HPDE6-E6E7 (cell line): ENCODE results near the gene SPINK8.
"Not testable (repeated sequence)": the region's sequence is repeated elsewhere in the genome, so short reads cannot be mapped to it uniquely, and the experiment has no call there.

ENCODE experiments used
- DNase-seq: peaks from one replicate; pipeline ENCODE4 v3.0.0; 2011; ENCODE audit warnings: missing footprints; ENCODE audit errors: extremely low spot score

The SPINK8 gene

DNA sequence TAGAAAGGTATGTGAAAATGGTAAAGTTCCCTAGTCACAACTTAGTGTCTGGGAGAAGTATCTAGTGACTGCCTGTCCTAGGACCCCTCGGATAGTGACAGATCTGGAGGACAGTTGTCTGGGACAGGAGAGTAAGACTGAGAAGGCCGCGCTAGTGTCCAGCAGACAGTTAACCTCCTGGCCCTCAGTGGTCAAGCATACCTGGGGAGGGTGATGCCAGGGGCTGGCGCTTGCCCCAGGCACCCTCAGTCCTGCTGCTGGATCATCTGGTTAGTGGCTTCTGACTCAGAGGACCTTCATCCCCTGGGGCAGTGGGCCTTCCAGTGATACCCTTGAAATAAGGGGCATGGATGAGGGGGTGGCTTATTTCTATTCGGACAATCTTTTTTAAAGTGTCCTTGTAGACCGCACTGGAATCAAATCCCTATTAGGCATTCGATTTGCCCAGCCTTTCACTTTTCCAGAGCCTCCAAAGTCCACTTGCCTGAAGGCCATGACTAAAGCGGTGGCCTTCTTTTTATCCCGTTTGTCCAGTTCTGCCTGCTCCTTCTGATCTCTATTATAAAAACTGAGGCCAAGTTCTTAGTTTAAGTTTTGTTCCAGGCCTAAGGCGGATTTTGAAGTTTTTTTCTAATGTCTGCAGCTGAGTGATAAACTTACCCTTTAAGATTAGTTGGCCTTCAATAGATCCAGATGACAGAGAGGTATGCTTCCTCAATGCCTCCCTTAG, 1.6 kb downstream of the SPINK8 start:
- DNase-seq = not testable (repeated sequence)

DNA sequence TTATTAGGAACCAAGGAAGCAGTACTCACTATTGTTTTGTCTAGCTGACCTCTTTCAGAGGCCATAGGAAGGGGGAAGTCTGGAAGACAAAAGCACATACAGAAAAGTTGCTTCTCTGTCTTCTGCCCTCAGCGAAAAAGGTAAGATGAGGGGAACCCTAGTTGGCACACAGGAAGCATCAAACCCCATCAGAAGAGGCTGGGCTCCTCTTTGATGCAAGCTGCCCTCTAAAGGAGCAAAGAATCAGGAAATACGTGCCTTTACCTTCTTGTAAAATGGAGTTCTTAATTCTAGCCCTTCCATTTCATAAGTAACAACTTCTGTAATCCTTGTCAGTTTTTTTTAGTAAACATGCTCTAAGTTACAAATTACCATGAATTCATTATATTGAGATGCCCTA, 12.5 kb downstream of the SPINK8 start:
- no peak for DNase-seq

DNA sequence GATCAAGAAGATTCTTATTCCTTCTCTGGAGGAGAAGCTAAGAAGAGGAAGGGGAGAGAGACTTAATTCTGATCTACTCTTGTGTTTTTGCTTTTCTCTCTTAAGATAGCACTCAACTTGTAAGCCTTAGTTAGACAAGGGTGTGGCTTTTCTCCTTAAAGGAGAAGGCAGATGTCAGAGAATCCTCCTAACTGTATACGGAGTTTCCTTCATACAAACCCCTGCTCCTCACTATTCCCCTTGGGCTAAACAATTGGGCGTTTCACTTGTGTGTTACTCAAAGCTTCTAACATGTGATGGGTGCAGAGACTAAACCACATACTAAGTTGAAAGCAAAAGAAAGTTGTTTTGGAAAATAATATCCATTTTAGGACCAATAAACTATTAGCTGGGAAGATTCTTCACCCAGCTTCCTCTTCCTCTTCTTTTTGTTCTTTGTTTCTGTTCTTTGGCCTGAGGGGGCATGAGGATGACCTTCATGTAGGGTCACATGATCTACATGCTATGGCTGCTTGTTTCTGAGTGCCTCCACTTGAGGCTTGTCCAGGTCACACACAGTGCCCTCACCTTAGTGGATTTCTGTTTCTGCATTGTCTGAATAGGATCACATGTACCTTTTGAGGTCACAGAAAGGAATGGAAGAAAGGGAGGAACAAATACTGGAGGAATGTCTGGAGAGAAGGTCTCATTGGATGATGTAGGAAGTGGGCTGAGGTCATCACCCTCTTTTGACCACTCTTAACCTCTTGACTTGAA, 14.6 kb downstream of the SPINK8 start:
- DNase-seq = no peak

DNA sequence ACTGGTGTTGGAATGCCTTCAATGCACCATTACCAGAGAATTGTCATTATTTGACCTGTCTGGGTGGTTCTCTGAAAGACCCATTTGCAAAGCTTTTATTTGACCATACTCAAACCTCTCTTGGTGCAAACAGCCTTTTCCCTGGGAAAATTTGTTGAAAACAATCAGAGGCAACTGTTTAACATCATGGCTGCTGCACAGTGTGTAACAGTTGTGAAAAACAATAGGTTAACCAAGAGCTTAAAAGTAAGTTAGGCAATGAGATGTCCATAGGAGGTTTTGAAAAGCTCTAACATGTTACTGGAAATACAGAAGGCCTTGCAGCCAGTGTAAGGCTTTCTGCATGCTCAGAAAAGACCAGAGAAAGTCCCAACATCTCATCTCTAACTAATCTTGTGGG, 18.9 kb downstream of the SPINK8 start:
- DNase-seq = no peak

DNA sequence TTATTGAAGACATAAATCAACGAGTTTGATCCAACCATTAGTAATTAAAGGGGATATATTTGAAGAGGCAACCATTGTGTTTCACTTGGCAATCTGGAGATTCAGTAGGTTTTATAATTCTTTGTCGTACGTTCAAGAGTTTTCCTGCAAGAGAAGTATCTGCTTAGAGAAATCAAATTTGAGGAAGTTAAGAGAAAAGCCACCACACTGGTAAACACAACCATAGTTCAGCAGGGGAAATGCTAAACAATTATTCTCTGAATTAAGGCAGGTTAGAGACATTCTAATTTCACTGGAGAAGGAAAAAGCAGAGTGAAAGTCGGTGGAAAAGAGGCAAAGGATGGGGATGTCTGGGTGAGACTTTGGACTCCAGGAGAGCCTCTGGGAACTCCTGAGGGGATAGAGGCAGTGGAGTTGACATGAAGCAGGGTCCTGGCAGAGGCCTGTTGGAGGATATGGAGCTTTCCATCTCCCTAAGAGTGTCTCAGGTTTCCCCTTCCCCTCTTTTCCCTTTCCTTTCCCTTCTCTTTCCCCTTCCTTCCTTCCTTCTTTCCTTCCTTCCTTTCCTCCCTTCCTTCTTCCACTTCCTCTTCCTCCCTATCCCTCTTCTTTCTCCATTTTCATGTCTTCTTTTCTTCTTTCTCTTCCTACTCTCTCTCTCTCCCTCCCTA, 26.5 kb downstream of the SPINK8 start:
- DNase-seq = no peak

DNA sequence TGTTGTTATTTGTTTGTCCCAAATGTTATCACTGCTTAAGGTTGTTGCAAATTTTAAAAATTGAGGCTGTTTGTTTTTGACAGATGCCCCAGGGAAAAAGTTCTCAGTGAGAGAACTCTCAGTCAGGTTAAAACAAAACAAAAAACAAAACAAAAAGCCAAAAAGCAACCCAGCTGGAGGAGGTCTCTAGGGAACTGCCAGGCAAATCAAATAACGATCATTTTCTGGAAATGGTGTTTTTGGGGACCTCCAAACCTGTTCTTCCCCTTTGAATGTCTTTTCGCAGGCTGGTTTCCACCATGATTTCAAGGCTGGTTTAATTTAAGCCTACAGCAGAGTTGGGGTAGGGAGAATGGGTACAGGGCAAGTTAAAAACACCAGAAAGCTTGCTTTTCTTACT, 27.2 kb downstream of the SPINK8 start:
- no peak for DNase-seq

DNA sequence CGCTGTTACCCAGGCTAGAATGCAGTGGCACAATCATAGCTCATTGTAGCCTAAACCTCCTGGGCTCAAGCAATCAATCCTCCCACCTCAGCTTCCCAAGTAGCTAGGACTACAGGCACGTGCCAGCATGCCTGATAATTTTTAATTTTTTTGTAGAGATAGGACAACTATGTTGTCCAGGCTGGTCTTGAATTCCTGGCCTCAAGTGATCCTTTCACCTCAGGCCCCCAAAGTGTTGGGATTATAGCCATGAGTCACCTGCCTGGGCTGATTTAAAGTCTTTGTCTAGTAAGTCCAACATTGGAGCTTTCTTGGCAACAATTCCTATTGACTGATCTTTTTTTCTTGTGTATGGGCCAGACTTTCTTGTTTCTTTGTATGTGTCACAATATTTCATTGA, 28.1 kb downstream of the SPINK8 start:
- no peak for DNase-seq

DNA sequence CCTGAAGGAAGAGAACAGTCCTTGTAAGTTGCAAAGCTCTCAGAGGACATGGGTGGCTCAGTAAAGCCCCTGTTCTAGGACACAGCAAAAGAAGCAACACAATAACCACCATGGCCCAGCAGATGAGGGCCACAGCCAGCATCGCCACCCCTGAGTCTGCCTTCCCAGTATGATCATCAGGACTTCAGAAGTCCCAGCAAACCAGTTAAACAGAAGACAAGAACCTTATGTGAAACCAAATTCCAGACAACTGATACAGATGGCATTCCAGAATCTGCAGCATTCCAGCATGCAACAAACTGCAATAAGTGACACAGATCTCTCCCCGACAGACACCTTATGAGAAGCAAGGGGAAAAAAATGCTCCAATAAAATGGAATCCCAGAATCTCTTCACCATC, 30.4 kb downstream of the SPINK8 start:
- DNase-seq = no peak

DNA sequence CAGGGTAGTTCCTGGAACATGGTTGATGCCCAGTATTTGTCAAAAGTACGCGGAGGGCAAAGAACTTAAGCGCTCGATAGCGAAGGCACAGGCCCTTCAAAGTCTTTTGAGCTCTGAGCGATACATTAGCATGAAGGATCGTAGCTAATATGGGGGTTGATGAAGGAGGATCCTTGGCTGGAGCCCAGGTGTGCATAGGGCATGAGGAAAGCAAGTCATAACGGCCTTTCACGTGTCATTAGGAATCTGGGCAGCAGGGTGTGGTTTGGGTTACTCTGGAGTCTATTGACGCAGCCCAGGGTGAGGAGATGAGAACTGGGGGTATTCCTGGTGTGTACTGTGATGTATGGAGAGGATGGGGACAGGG, 31.7 kb downstream of the SPINK8 start:
- peak; percentile 28 for DNase-seq

DNA sequence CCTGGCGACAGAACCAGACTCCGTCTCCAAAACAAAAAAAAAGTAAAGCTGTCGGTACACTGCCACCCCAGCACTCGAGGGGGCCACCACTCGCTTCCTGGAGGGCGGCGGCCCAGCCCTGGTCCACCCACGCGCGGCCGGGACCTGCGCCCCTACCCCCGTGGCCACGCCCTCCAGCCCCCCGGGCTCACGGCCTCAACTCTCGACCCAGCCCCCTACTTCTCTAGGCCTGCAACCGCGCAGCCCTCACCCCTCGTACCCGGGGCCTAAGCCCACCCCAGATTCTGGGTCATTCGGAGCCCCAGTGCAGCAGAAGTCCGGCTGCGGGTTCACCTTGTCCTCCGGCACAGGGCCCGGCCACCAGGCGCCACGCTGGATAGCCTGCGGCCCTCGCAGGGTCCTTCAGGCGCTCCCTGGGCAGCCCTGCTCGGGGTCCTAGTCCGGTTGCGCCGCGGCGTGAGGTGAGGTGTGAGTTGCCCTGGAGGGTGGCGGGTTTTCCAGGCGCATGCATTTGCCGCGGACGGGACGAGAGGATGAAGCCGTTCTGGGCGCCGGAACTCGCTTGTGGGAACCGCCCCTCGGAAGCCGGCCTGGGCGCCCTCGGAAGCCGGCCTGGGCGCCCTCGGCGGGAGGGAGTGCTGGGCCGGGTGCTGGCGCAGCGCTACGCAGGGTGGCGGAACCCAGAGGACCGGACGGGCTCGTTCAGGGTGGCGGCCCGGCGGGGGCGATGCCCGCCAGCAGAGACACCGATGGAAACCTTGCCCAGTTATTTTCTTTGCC, 32.3 kb downstream of the SPINK8 start, which contains the start of gene NME6:
Gene NME6, minus strand, starts transcription at position 348 of the 780 bp plus-strand sequence.
- peak; percentile 45 for DNase-seq

DNA sequence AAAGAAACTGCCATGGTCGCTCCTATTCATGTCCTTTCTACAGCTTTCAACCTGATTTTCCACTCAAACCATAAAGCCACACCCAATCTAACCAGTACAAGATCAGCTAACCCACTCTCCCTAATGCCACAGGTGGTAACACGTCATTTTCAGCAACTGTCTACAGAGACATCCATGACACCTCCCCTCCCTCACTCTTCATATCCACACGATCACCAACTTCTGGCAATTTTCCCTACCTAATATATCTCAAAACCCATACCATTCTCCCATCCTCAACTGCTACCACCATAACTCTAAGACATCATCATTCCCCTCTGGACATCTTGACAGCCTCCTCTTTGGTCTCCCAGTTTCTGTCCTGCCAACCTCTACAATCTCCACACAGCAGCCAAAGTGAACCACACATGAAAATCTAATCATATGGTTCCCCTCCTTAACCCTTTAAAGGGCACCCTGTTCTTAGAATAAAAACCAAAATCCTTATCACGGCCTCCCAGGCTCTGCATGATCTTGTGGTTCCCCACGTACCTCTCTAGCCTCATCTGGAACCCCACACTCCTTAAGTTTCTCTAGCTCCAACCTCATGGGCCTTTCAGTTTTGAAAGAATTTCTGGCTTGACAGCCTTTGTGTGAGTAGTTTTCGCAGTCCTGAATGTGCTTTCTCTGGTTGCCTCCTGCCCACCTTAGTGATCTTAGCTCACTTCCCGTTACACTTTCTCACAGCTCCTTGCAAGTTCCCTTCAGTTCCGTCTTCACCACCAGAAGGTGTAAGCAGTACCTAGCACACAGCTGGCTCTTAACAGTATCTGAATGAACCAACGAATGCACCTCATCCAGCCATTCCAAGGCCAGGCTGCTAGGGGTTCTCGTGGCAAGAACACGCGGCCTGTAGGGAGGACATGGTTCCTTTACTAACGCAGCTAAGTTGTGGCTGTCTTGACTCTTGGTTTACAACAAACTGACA, 33.4 kb downstream of the SPINK8 start:
- no peak for DNase-seq

DNA sequence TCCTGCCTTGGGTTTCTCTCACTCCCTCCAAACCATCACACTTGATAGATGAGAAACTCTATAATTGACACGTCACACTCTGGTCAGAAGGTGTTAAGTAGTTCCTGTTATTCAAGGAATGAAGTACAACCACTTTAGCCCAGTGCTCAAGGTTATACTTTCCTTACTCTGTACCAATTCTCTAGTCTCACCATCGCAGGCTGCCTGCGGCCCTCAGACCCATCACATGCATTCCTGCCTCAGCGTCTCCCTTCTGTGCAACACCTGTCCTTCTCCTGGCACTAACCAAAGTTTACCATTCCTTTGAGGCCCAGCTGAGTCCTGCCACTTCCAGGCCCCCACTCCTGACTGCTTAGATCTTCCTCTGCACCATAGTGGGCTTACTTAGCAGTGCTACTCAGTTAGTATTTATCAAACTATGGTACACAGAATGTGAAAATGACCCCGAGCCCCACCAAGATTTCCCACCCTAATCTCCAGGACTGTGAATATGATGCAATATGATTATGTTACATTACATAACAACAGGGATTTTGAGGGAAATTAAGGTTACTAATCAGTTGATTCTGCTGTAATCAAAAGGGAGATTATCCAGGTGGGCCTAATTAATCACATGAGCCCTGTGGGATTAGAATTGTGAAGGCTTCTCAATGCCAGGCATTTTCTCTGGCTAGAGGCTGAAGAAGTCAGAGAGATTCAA, 36.2 kb downstream of the SPINK8 start:
- DNase-seq = no peak

DNA sequence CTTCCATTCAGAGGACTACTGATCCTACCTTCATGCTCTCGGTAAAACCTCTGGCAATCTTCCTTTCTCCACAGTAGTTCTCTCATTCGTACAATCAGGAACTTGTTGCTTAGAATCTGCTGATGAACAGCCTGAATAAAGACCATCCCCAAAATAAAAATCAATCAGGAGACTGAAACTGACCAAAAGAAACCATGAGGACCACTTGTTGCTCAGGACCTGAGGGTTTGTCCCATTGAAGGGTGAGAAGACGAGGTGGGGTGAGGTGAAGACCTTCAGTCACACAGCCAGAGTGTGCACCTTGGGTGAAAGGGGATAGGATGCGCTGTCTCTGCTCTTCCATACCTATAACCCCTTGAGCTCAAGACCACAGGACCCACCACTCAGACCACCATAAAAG, 36.8 kb downstream of the SPINK8 start:
- no peak for DNase-seq

DNA sequence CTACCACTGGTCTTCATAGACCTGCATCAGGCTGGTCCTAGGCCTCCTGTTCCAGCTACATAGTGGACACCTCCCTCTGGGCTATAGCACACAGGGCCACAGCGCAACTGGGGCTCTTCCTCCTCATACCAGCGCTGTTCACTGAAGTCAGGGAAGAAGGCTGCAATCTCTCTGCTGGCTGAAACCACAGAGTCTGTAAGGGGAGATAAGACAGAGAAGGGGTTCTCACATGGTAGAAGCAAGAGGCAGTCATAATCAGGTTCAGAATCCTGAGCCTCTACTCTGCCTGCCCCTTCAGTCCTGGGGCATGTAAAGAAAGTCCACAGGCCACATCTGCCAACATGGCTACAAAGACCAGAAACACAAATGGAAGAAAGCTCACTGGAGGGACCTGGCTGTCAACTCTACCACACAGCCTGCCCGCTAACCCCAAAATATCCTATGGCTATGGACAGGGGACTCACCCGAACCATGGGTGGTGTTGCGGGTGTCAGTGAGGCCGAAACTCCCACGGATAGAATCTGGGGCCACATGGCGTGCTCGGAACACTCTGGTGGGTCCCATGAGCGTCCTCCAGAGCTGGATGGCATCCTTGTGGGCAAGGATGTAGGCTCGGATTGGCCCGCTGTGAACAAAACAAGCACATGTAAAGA, 38.7 kb downstream of the SPINK8 start:
- no peak for DNase-seq

DNA sequence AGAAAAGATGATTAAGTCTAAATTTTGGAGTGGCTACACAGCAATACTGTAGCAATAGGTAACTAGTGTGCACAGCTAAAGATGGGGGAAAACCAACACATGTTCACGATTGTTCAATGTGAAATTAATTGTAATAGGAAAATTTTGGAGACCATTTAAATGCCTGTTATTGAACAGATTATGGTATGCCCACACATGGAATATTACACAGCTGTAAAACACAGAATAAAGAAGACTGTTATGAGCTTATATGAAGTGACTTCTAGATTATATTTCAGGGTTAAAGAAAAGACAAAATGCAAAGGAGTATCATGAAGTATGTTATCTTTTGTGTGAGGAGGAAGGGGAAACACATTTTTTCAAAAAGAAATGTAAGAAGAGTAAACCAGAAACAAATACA, 43.8 kb downstream of the SPINK8 start:
- no peak for DNase-seq

DNA sequence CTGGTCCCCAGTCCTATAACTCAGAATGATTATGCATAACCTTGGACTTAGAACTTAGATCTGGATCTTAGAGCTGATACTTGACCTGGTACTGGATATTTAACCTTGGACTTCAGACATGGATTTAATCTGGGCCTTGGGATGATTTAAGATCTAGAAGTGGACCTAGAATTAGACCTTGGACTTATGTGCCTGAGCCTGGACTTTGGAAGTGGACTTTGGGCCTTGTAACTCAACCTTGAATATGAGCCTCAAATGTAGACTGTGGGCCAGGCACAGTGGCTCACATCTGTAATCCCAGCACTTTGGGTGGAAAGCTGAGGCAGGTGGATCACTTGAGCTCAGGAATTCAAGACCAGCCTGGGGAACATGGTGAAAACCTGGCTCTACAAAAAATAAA, 46.4 kb downstream of the SPINK8 start:
- DNase-seq = no peak

DNA sequence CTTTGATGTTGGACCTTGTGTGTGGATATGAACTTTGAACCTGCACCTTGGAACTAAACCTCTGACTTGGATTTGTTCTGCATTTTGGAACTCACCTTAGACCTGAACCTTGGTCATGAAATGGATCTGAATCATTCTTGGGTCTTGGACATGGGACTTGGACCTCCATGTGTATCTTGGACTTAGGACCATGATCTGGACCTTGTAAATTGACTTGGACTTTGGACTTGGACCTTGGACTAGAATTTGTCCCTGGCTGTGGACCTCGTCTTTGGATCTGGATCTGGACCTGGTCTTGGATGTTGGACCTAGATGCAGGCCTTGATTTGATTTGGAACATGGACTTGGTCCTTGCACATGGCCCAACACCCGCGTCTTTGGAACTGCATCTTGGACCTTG, 47.2 kb downstream of the SPINK8 start:
- DNase-seq = no peak

DNA sequence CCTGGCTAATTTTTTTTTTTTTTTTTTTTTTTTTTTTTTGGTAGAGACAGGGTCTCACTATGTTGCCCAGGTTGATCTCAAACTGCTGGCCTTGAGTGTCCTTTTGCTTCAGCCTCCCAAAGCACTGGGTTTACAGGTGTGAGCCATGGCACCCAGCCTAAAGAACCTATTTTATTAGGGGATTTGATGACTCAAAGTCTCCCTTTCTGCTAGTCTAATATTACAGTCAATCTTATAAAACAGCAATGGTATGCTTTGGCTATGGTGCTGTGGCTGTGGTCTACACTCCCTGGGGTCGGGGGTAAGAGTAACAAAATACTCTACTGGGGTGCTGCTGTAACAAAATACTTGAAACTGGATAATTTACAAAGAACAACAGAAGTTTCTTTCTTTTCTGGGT, 47.8 kb downstream of the SPINK8 start:
- no peak for DNase-seq

DNA sequence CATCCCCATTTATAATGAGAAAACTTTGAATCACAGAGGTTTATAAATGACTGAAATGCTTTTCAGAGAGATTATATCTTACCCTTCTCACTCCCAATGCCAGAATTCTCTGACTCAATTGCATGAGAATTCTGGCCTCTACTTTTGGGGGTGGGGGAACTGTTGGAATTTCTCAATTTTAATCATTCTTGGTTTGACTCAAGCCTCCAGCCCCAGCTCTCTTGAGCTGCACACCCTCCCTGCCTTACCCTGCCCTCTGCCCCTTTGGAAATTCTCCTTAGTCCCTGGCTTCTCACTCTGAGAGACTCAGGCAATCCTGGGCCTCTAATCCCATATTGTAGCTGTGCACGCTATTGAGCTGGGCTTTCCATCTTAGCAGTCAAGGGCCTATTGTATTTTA, 48.3 kb downstream of the SPINK8 start:
- no peak for DNase-seq

DNA sequence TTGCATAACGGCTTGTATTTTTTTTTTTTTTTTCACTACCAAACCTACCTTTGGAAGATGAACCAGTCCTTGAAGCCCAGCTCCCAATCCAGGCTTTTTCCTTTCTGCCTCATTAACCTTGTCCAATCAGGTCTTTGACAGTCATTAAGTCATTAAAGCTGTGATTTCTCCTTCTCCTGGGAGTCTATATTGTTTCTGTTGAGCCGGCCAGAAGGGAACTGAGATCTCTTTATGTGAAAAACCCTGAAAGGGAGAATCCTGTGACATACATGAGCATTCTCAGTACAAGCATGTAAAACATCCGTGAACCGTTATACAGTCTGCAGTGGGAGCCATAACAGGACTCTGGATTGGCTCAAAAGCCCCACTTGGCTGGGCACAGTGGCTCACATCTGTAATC, 52.6 kb downstream of the SPINK8 start:
- no peak for DNase-seq
